HG03060 (cell line): ENCODE results near the gene SPINK8.
"Not testable (repeated sequence)": the region's sequence is repeated elsewhere in the genome, so short reads cannot be mapped to it uniquely, and the experiment has no call there.

Experiments used
- ATAC-seq: cut with Tn5 transposase; IDR thresholded peaks from one replicate; pipeline ENCODE4 v1.9.1; 2021; ENCODE audit warnings: low read depth, moderate number of reproducible peaks; ENCODE audit not compliant: unreplicated experiment

Gene SPINK8

GRCh38 chr3:48333346-48334245 is at the start of gene SPINK8:
Gene SPINK8 (minus strand): TSS chr3:48333661. CDS start chr3:48328341, 5,320 bp downstream.
- not testable (repeated sequence) for ATAC-seq

- ATAC-seq, result no peak
These were observed 39.5 kb upstream of the SPINK8 start for GRCh38 chr3:48372862-48373435.

DNA sequence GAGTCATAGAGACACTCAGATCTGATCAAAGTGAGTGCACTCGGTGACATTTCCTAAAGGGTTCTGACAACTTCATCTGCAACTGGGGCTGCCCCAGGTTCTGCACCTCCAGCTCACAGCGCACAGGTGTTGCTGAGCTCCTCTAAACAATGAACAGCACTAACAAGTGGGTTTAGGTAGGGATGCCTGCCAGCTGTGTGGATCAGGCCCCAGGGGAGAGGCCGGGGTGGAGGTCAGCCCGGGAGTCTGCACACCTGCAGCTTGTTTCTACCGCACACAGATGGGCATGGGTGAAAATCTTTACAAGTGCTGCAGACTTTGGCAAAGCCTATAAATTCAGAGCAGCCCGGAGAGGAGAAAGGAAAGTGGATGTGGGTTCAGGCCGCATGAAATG is 38.9 kb upstream of the SPINK8 start:
- ATAC-seq, result no peak

GRCh38 chr3:48371651-48372376 is 38.4 kb upstream of the SPINK8 start, which contains the start of gene FBXW12:
Gene FBXW12 (plus strand): TSS chr3:48372219. CDS start chr3:48372768, 549 bp downstream.
- ATAC-seq, result no peak

DNA sequence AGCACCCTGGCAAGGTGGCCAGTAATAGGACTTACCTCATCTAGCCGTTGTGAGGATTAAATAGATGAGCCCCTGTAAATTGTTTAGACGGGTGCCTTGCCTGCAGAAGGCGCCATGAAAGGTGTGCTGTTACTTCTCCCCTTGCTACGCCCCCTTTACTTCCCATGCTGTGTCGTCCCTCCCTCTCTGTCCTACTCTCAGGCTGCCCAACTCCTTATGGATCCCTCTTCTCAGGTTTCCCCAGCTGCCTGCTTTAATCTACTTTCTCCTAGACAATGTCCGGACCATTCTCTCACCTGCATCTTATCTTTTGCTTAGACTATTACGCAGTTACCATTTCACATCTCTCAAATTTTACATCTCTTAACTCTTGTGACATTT is 36.9 kb upstream of the SPINK8 start:
- ATAC-seq, result no peak

DNA sequence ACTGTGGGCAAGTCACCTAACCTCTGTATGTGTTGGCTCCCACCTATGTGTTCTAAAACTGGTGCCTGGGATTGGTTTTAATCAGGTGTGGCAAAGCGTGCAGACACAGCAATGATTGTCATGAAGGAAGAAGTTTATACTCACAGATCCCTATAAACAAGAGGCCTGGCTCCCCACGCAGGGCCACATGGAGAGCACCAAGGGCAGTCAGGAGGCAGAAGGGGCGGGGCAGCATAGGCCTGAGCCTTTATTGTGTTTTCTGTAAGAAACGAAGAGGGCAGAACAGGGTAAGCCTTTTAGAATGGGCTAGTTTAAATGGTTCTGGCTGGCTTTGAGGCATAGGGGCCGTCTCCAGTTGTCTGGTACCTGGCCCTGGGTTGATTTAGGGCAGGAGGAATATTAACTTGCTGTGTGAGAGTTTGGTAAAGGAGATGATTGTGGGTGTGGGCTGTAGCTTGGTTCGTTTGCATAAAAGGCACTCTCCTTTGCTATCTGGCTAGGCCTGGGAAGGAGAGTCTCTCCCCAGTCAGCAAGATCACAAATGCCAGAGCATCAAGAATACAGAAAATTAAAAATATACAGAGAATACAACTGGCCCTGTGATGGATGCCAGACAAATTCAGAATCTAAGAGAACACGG is 36.4 kb upstream of the SPINK8 start:
- no peak for ATAC-seq

GRCh38 chr3:48367201-48367600 is 33.7 kb upstream of the SPINK8 start:
- ATAC-seq, result no peak

DNA sequence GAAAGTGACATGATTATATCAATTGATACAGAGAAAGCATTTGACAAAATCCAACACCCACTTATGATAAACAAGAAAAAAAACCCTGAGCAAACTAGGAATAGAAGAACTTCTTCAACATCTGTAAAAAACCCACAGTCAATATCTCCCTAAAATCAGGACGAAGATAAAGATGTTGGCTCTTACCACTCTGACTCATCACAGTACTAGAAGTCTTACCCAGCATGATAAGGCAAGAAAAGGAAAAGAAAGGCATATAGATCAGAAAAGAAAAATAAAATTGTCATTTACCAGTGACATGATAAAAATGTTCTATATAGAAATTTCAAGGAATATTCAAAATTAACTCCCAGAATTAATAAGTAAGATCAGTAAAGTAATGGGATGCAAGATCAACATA is 31.4 kb upstream of the SPINK8 start:
- no peak for ATAC-seq

- no peak for ATAC-seq
These were observed 28.5 kb upstream of the SPINK8 start for GRCh38 chr3:48361928-48362327.

DNA sequence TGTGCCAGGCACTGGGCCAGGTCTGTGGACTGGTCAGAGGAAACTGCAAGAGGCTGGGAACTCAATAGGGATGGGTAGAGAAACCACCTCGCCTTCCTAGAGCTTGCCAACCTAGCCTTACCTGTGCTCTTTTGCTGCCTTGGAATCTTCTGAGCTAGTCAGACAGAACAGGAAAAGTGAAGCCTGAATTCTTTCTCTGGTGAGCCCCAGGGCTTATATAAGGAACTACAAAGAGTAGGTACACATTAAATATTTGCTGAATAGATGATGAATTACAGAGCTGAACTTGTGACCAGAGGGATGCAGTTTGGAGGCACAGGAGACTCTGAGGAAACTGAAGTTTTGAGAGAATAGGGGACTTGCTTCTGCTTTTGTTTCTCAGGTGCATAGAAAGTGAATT is 23.0 kb upstream of the SPINK8 start:
- ATAC-seq, result no peak

DNA sequence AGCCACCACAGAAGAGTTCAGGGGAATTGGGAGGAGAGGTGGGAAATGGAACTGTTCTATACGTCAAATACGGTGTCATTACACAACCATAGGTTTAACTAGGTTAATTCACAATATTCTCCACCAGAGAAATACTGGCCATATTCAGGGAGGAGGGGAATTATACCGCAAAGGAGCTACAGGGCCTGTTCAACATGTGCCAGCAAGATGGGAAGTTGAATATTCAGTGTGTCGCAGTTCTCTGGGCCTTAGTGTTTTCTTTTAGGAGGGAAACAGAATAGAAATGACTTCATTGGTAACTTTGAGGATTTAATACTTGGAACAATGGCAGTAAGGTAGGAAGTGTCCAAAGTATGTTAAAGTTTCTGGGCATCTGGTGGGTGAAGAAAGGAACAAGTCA is 20.5 kb upstream of the SPINK8 start:
- no peak for ATAC-seq

DNA sequence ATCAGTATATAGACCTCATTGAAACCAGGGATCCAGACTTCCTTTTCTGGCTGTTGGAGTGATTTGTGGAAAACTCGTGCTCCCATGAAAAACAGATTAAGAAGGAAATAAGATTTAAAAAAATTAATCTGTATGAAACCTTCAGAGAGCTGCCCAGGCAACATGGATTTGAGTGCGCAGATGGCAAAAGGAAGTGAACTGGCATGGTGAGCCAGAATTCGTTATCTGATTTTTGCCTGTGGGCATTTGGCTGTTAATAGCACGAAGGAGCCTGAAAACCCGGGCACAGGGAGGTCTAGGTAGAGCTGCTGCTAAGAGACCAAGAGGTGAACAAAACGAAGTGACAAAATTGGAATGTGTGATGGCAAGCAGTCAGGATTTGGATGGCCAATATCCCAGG is 19.1 kb upstream of the SPINK8 start:
- no peak for ATAC-seq

DNA sequence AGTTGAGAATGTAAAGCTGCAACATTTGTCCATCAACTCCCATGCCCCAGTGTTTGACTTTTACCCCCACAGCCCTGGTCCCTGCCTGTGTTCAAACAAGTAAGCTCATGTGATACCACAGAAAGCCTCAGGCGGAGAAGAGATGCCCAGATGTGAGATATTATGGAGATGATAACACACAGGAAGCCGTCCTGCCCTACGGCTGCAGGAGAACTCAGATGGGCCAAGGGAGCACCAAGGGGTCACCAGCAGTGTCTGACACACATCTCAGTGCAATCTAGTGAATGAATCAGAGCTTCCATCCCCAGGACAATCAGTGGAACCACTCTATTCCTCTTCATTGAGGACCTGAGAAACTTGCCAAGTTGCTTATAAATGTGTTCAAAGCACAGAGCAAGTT is 14.0 kb upstream of the SPINK8 start:
- no peak for ATAC-seq

GRCh38 chr3:48345946-48346572 is 12.6 kb upstream of the SPINK8 start:
- ATAC-seq, result no peak

DNA sequence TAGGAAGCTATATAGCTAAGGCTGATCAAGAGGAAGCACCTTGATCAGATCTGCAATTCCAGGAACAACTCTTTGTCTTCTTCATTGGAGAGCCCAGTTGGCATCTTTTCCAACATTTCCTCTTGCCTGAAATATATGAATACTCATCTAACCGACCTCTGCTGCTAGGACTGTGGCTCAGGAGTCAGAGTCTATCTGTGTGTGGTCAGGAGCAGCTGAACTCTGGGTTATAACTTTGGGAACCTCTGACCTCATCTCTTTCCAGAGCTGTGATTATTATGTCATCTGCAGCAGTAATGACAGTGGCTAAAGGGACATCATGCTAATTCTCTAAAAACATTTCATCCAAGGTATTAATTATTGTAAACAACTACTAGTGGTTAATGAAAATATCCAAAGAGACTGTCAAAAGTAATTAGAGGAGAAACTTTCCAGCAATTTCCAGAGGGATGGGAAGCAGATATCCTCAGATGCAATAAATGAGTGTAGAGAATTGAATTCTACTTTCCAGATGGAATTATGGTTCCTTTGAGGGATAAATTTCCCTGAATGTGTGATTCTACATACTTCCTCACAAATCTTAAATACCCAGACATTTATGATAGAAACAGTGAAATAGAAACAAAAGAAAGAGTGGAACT is 11.5 kb upstream of the SPINK8 start:
- no peak for ATAC-seq

GRCh38 chr3:48343432-48343831 is 10.0 kb upstream of the SPINK8 start:
- ATAC-seq, result no peak

DNA sequence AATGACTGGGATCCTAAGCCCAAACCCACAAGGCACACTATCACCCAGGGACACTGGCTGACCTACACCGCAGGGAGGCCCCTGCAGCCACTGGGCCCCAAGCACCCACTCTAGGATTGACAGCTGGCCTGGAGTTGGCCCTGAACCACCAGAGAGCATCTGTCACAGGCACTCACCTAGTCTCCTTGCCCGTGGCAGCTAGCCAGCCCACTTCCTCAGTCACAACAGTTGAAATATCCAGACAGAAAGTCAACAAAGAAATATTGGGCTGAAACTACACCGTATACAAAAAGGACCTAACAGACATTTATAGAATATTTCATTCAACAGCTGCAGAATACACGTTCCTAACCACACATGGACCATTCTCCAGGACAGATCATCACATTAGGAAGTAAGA is 5.2 kb upstream of the SPINK8 start:
- ATAC-seq, result no peak

GRCh38 chr3:48337536-48337935 is 4.1 kb upstream of the SPINK8 start:
- not testable (repeated sequence) for ATAC-seq

GRCh38 chr3:48335286-48335685 is 1.8 kb upstream of the SPINK8 start:
- not testable (repeated sequence) for ATAC-seq

DNA sequence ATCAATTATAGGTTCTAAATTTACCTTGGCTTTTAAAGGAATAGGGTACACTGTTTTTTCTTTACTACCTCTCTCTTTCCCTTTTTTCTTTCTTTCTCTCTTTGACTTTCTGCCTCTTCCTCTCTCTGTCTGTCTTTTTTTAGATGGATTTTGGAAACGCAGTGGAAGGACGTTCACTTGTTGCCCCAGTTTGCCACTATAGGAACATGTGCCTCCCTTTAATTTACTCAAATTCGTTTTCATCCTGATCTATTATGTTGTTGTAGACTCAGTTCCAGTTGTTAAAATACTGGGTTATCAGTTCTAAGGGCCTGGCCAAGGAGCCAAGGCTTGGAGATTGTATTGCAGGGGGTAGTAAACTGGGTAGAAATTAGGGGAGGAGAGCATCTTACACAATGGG is 1.1 kb upstream of the SPINK8 start:
- ATAC-seq, result no peak
